K562 (cell line): ENCODE results near the gene PDIA4. TPM values are rescaled to one million over a fixed set of nuclear protein-coding genes. Genes with fewer than 3 reads are reported as not detected.

Experiments used
- ATAC-seq: fragments of 200-7000 bp; cut with Tn5 transposase; 3 replicates; pipeline ENCODE4 v1.9.1; 2020; ENCODE audit warnings: moderate library complexity
- BruUV-seq: library from RNA; stranded (reverse); fragments of 400-500 nt; replicated peaks from 2 replicates; lab custom pipeline; 2021; lab: Mats Ljungman, UMichigan
- CTCF ChIA-PET: fragments of 300-600 bp; formaldehyde crosslinking; extraction: SDS; loops from one replicate; lab custom pipeline; 2021; ENCODE audit warnings: low intra/inter-chr PET ratio; lab: Yijun Ruan, JAX
- POLR2A ChIA-PET: fragments of 300-600, 350-650 bp; sonication (Branson Sonifier 250); formaldehyde crosslinking; extraction: SDS; loops from one replicate; lab custom pipeline; 2021; ENCODE audit warnings: antibody characterized with exemption, inconsistent platforms; lab: Yijun Ruan, JAX
- DNase-seq, 4 experiments: peaks; one replicate each; pipeline versions ENCODE4 v3.0.0 to v3.0.0-alpha.2; 2011 to 2018; ENCODE audit warnings: low spot score in 3 of 4, mixed read lengths in 3 of 4; ENCODE audit errors: extremely low read depth in 1 of 4
- FAIRE-seq: peaks from 2 replicates; lab custom pipeline; 2011; peaks lifted over from hg19 to GRCh38; lab: Jason Lieb, UNC
- H2AFZ ChIP-seq: 2 replicates; pipeline ENCODE4 v1.6.0; 2011; ENCODE audit warnings: low read depth, low read length, control low read depth, inconsistent platforms
- H3K27ac ChIP-seq: fragments of 200-600 bp; 3 replicates; pipeline ENCODE4 v1.8.0; 2011; ENCODE audit warnings: low read depth, mild to moderate bottlenecking, control low read depth, inconsistent platforms, low read length, moderate library complexity, mixed read lengths; ENCODE audit errors: extremely low read depth
- H3K27me3 ChIP-seq, 2 experiments: fragments of 300-600 bp in 1 of 2; 2 replicates in 1 of 2; 3 replicates in 1 of 2; pipeline versions ENCODE4 v1.6.0 to v1.8.0; 2011; ENCODE audit warnings: inconsistent platforms in 2 of 2, low read length in 2 of 2, mild to moderate bottlenecking in 1 of 2, mixed read lengths in 1 of 2, moderate library complexity in 1 of 2; ENCODE audit not compliant: control insufficient read depth in 2 of 2, insufficient read depth in 2 of 2
- H3K36me3 ChIP-seq: fragments of 300-600 bp; 3 replicates; pipeline ENCODE4 v1.8.0; 2011; ENCODE audit warnings: mild to moderate bottlenecking, low read length, inconsistent platforms; ENCODE audit not compliant: control insufficient read depth, insufficient read depth
- H3K4me1 ChIP-seq, 2 experiments: fragments of 200-600 bp in 1 of 2; replicated peaks in 1 of 2; 2 replicates in 1 of 2; 3 replicates in 1 of 2; pipeline versions ENCODE4 v1.5.1 to v1.8.0; 2011; ENCODE audit warnings: inconsistent platforms in 2 of 2, low read length in 2 of 2, mild to moderate bottlenecking in 1 of 2, mixed read lengths in 1 of 2, moderate library complexity in 1 of 2; ENCODE audit not compliant: control insufficient read depth in 2 of 2, insufficient read depth in 2 of 2
- H3K4me2 ChIP-seq: 2 replicates; pipeline ENCODE4 v1.6.1; 2011; ENCODE audit warnings: low read length, control low read depth, inconsistent platforms, mixed read lengths; ENCODE audit not compliant: insufficient read depth
- H3K4me3 ChIP-seq: fragments of 200-600 bp; sonication (generic), shearing (Covaris generic); 2 replicates; pipeline ENCODE4 v1.5.1; 2016; ENCODE audit warnings: control low read depth, inconsistent platforms
- H3K79me2 ChIP-seq: fragments of 200-600 bp; 3 replicates; pipeline ENCODE4 v1.8.0; 2011; ENCODE audit warnings: low read length, inconsistent platforms; ENCODE audit not compliant: control insufficient read depth, insufficient read depth
- H3K9ac ChIP-seq, 2 experiments: 2 replicates each; pipeline versions ENCODE4 v1.6.0 to v1.6.1; 2011; ENCODE audit warnings: low read depth in 2 of 2, low read length in 2 of 2, control low read depth in 1 of 2, inconsistent platforms in 1 of 2, mild to moderate bottlenecking in 1 of 2, mixed read lengths in 1 of 2; ENCODE audit not compliant: insufficient read depth in 1 of 2
- H3K9me1 ChIP-seq: one replicate; pipeline ENCODE4 v1.6.0; 2011; ENCODE audit warnings: inconsistent platforms, mild to moderate bottlenecking, low read length, moderate library complexity; ENCODE audit not compliant: control insufficient read depth, insufficient read depth
- H3K9me3 ChIP-seq: replicated peaks from 2 replicates; pipeline ENCODE4 v1.5.1; 2011; ENCODE audit warnings: low read depth, low read length, inconsistent platforms; ENCODE audit not compliant: control insufficient read depth, insufficient read depth
- H4K20me1 ChIP-seq: replicated peaks from 2 replicates; pipeline ENCODE4 v1.6.1; 2011; ENCODE audit warnings: low read length, inconsistent platforms, mixed read lengths; ENCODE audit not compliant: control insufficient read depth, insufficient read depth
- BHLHE40 ChIP-seq: IDR thresholded peaks from 2 replicates; pipeline ENCODE4 v1.6.1; 2011; ENCODE audit warnings: low read length, improper control_type of control experiment
- CBFB ChIP-seq: sonication (generic); formaldehyde crosslinking; IDR thresholded peaks from 2 replicates; pipeline ENCODE4 v1.4.0; 2020; ENCODE audit warnings: mild to moderate bottlenecking, missing genetic modification reagents
- MIER1 ChIP-seq: fragments of 450-650 bp; IDR thresholded peaks from 2 replicates; pipeline ENCODE4 v1.6.1; 2016; ENCODE audit warnings: antibody characterized with exemption, mild to moderate bottlenecking, low read depth
- MTA3 ChIP-seq: fragments of 450-650 bp; formaldehyde crosslinking; IDR thresholded peaks from 2 replicates; pipeline ENCODE4 v1.6.1; 2017; ENCODE audit warnings: mild to moderate bottlenecking, borderline replicate concordance
- NR3C1 ChIP-seq: sonication (generic); formaldehyde crosslinking; IDR thresholded peaks from 2 replicates; pipeline ENCODE4 v1.8.1; 2022; ENCODE audit warnings: missing genetic modification reagents
- ZBTB8A ChIP-seq: fragments of 450-650 bp; IDR thresholded peaks from 2 replicates; pipeline ENCODE4 v1.6.1; 2018; ENCODE audit warnings: mild to moderate bottlenecking, moderate library complexity; ENCODE audit not compliant: partially characterized antibody
- ZNF175 ChIP-seq: fragments of 200-800 bp; sonication (Bioruptor generic); IDR thresholded peaks from 2 replicates; pipeline ENCODE4 v1.6.1; 2016; ENCODE audit warnings: low read depth, mild to moderate bottlenecking, missing genetic modification characterization, missing compliant biosample characterization
- ZNF586 ChIP-seq: fragments of 450-650 bp; formaldehyde crosslinking; conservative IDR thresholded peaks from 2 replicates; pipeline ENCODE4 v1.4.0; 2020; ENCODE audit warnings: mild to moderate bottlenecking, moderate library complexity
- ZNF644 ChIP-seq: fragments of 200-800 bp; sonication (Bioruptor generic); IDR thresholded peaks from 2 replicates; pipeline ENCODE4 v1.6.1; 2016; ENCODE audit warnings: low read depth, missing genetic modification characterization, missing compliant biosample characterization
- ZSCAN29 ChIP-seq: fragments of 450-650 bp; IDR thresholded peaks from 2 replicates; pipeline ENCODE4 v1.6.1; 2017
- WGBS: fragments of 100-300 bp; shearing (Covaris generic); methylation state at CpG from one replicate; pipeline ENCODE4 v1.1.6; 2016; ENCODE audit warnings: low coverage, mixed read lengths; ENCODE audit not compliant: insufficient coverage; ENCODE audit errors: missing lambda C conversion rate; 5-methylcytosine and 5-hydroxymethylcytosine counted together
- in situ Hi-C: fragments of 300-500 bp; cut with MboI; formaldehyde crosslinking; loops from 4 replicates; pipeline ENCODE4 v1.15.0; 2018; ENCODE audit warnings: inconsistent platforms, mixed read lengths
- intact Hi-C: fragments of 100-400 bp; cut with micrococcal nuclease; formaldehyde crosslinking; loops from 2 replicates; pipeline ENCODE4 v1.14.2; 2022
- polyA plus RNA-seq, 8 experiments: library from polyadenylated mRNA; depleted of rRNA in 4 of 8; stranded (reverse) in 5 of 8; unstranded in 3 of 8; fragments of >200 nt; fragmentation: Nextera tagmentation in 2 of 8; fragmentation: Illumina TruSeq in 1 of 8; extraction: Ambion mirVana in 2 of 8; extraction: Trizol in 1 of 8; gene quantifications; 2 replicates each; pipeline versions ENCODE4 v1.2.1 to v1.2.3, GENCODE V29; 2011 to 2014; ENCODE audit warnings: inconsistent platforms in 1 of 8, missing spikeins in 1 of 8
- total RNA-seq, 7 experiments: library from RNA; depleted of rRNA in 6 of 7; stranded (reverse); fragments of >200 nt in 6 of 7; fragmentation: Illumina TruSeq in 2 of 7; extraction: Trizol in 2 of 7; gene quantifications; 2 replicates each; pipeline versions ENCODE4 v1.2.1 to v1.2.3, GENCODE V29; 2011 to 2021; ENCODE audit warnings: low replicate concordance in 1 of 7
- TF ChIP-seq, protein P1 (sequence below), 2 experiments: fragments of 200-800 bp in 1 of 2; sonication (Bioruptor generic) in 1 of 2; sonication (generic) in 1 of 2; formaldehyde crosslinking in 1 of 2; IDR thresholded peaks in 1 of 2; conservative IDR thresholded peaks in 1 of 2; 2 replicates each; pipeline versions ENCODE4 v1.5.0 to v1.6.1; 2016 to 2020; ENCODE audit warnings: missing compliant biosample characterization in 1 of 2, missing genetic modification characterization in 1 of 2, missing genetic modification reagents in 1 of 2
- TF ChIP-seq, protein P2 (sequence below), 2 experiments: fragments of 450-650 bp; IDR thresholded peaks; 2 replicates each; pipeline ENCODE4 v1.6.1; 2016
- TF ChIP-seq, protein P3 (sequence below): IDR thresholded peaks from 2 replicates; pipeline ENCODE4 v1.6.1; 2016; ENCODE audit warnings: missing genetic modification characterization, missing compliant biosample characterization
- TF ChIP-seq, protein P4 (sequence below): fragments of 250-450 bp; sonication (Bioruptor Pico); IDR thresholded peaks from 2 replicates; pipeline ENCODE4 v1.6.1; 2021; ENCODE audit warnings: mild to moderate bottlenecking
- TF ChIP-seq, protein P5 (sequence below): fragments of 450-650 bp; IDR thresholded peaks from 2 replicates; pipeline ENCODE4 v1.7.0; 2016; ENCODE audit warnings: borderline replicate concordance

Gene PDIA4
- total and polyA plus RNA-seq, 9 of the 15 experiments (the other 6 are each of a cell fraction or from before 2014, with no cell fraction given) = 9.1 to 175 (median 146) TPM

DNA sequence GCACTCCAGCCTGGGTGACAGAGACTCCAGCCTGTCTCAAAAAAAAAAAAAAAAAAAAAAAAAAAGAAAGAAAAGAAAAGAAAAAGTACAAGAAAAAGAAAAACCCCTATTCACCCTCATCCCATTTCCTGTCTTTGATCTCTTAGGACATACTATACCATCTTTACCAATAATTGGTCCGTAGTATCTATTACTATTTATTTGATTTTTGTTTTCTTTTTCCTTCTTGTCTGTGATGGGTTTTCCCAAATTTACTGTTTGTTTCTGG, 41.6 kb downstream of the PDIA4 start:
- Histone ChIP-seq H3K4me2 (peak overlapping the region; percentile 97), H2AFZ (peak overlapping the region; percentile 96), H3K27ac (peak overlapping the region; percentile 75; the same call in 2 of the 3 replicates), H3K9ac (peak overlapping the region; percentile 65 to 71; a peak in 3 of 4 replicates), H3K4me1 (peaks cover 10 to 27% of the 10 kb centered on the region in 2 experiments; a peak in 4 of 5 replicates), H3K27me3 (no peaks in the 10 kb centered on the region), H3K79me2 (no peaks in the 10 kb centered on the region), H4K20me1 (no peaks in the 10 kb centered on the region), H3K4me3 (peak overlapping the region; percentile 53), H3K36me3 (no peaks in the 10 kb centered on the region), H3K9me3 (no peaks in the 10 kb centered on the region), H3K9me1 (no peaks in the 10 kb centered on the region)
- 0% methylated on average over 1 of the region's 1 CpG for WGBS
- CTCF ChIA-PET = no interaction called here
- POLR2A ChIA-PET = interaction anchor here (0.7 to 2.9 kb wide), 3 partner anchors 14 to 79 kb away, joined by 3 to 13 read pairs (median 4); no protein-coding TSS in a partner anchor
- DNase-seq = peak in 1 of 4 experiments; percentile 13
- in situ Hi-C loops = no loop called here
- intact Hi-C loops = loop anchor here (2.0 to 5.0 kb wide), 4 partner anchors 44 to 161 kb away; partner anchors contain the start of genes ZNF398 and ZNF786
- no peak for FAIRE-seq
- BruUV-seq = no TSS peak
- ATAC-seq = no peak
- no peak for TF ChIP-seq NR3C1
- no peak for TF ChIP-seq ZSCAN29
- TF ChIP-seq, protein P1, sequence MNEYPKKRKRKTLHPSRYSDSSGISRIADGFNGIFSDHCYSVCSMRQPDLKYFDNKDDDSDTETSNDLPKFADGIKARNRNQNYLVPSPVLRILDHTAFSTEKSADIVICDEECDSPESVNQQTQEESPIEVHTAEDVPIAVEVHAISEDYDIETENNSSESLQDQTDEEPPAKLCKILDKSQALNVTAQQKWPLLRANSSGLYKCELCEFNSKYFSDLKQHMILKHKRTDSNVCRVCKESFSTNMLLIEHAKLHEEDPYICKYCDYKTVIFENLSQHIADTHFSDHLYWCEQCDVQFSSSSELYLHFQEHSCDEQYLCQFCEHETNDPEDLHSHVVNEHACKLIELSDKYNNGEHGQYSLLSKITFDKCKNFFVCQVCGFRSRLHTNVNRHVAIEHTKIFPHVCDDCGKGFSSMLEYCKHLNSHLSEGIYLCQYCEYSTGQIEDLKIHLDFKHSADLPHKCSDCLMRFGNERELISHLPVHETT (CRISPR knock-in tag; conservative IDR thresholded peaks at IDR 0.05 in 1 of 2, IDR thresholded peaks at IDR 0.05 in 1 of 2) = 0 out of 4 replicates have a peak, but pooled peaks of 1 of the 2 experiments have one; percentile 15
- TF ChIP-seq, protein P2, sequence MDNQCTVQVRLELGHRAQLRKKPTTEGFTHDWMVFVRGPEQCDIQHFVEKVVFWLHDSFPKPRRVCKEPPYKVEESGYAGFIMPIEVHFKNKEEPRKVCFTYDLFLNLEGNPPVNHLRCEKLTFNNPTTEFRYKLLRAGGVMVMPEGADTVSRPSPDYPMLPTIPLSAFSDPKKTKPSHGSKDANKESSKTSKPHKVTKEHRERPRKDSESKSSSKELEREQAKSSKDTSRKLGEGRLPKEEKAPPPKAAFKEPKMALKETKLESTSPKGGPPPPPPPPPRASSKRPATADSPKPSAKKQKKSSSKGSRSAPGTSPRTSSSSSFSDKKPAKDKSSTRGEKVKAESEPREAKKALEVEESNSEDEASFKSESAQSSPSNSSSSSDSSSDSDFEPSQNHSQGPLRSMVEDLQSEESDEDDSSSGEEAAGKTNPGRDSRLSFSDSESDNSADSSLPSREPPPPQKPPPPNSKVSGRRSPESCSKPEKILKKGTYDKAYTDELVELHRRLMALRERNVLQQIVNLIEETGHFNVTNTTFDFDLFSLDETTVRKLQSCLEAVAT (IDR thresholded peaks at IDR 0.05) = 0 out of 4 replicates have a peak, but pooled peaks have one; percentile 6 to 28
- TF ChIP-seq, protein P3, sequence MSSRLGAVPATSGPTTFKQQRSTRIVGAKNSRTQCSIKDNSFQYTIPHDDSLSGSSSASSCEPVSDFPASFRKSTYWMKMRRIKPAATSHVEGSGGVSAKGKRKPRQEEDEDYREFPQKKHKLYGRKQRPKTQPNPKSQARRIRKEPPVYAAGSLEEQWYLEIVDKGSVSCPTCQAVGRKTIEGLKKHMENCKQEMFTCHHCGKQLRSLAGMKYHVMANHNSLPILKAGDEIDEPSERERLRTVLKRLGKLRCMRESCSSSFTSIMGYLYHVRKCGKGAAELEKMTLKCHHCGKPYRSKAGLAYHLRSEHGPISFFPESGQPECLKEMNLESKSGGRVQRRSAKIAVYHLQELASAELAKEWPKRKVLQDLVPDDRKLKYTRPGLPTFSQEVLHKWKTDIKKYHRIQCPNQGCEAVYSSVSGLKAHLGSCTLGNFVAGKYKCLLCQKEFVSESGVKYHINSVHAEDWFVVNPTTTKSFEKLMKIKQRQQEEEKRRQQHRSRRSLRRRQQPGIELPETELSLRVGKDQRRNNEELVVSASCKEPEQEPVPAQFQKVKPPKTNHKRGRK = peak; percentile 73
- no peak for TF ChIP-seq ZNF586 (CRISPR knock-in tag)
- TF ChIP-seq, protein P4, sequence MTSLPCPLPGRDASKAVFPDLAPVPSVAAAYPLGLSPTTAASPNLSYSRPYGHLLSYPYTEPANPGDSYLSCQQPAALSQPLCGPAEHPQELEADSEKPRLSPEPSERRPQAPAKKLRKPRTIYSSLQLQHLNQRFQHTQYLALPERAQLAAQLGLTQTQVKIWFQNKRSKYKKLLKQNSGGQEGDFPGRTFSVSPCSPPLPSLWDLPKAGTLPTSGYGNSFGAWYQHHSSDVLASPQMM (CRISPR knock-in tag) = no peak
- no peak for TF ChIP-seq BHLHE40
- no peak for TF ChIP-seq MTA3
- TF ChIP-seq ZNF644 (tag) = no peak
- TF ChIP-seq ZBTB8A = no peak
- TF ChIP-seq, protein P5, sequence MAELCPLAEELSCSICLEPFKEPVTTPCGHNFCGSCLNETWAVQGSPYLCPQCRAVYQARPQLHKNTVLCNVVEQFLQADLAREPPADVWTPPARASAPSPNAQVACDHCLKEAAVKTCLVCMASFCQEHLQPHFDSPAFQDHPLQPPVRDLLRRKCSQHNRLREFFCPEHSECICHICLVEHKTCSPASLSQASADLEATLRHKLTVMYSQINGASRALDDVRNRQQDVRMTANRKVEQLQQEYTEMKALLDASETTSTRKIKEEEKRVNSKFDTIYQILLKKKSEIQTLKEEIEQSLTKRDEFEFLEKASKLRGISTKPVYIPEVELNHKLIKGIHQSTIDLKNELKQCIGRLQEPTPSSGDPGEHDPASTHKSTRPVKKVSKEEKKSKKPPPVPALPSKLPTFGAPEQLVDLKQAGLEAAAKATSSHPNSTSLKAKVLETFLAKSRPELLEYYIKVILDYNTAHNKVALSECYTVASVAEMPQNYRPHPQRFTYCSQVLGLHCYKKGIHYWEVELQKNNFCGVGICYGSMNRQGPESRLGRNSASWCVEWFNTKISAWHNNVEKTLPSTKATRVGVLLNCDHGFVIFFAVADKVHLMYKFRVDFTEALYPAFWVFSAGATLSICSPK = no peak
- no peak for TF ChIP-seq CBFB
- 0 out of 2 replicates have a peak, but pooled peaks have one; percentile 30 for TF ChIP-seq MIER1
- TF ChIP-seq ZNF175 (CRISPR knock-in tag) = 0 out of 2 replicates have a peak, but pooled peaks have one; percentile 19
